Upper lobe of left lung (tissue), 4 donors: ENCODE results near the gene GMIP.

Experiments
- EP300 ChIP-seq, 4 donors: sonication (generic); formaldehyde crosslinking; IDR thresholded peaks; one replicate each; pipeline ENCODE4 v1.5.1; 2017; ENCODE audit warnings: antibody characterized with exemption in 4 of 4, control low read depth in 2 of 4
- POLR2A ChIP-seq, 4 donors: fragments of 450-650 bp; IDR thresholded peaks; one replicate each; pipeline ENCODE4 v1.5.1; 2016 to 2017; ENCODE audit warnings: antibody characterized with exemption in 4 of 4, mild to moderate bottlenecking in 2 of 4
- POLR2AphosphoS5 ChIP-seq, 2 donors: sonication (generic); formaldehyde crosslinking; IDR thresholded peaks; one replicate each; pipeline ENCODE4 v1.5.1; 2017; ENCODE audit warnings: antibody characterized with exemption in 2 of 2
- TF ChIP-seq, protein P1 (sequence below), 6 experiments: fragments of 450-650 bp in 4 of 6; fragments of 200-600 bp in 2 of 6; sonication (generic) in 2 of 6; IDR thresholded peaks; one replicate each; pipeline ENCODE4 v1.5.1; 2016 to 2019; ENCODE audit warnings: antibody characterized with exemption in 6 of 6

DNA sequence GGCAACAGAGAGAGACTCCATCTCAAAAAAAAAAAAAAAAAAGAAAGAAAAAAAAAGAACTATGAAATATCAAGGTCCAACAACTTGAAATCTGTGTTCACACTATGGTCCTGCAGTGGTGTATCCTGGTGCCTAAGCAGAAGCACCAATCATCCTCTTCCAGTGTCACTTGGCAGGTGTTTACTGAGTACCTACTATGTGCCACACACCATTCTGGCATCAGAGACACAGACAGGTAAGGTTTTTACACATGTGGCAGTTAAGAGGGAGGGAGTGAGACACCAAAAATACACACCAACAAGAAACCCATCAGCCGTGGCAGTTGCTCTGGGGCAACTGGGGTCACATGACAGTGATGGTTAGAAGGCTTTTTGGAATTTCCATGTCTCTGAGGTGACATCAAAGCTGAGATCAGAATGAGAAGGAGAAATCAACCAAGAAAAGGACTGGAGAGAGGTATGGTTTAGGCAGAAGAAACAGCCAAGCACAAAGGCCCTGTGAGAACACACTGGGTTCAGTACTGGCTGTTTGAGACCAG is 42.6 kb downstream of the GMIP start:
- no peak for TF ChIP-seq POLR2A (IDR thresholded peaks at IDR 0.05)
- TF ChIP-seq, protein P1, sequence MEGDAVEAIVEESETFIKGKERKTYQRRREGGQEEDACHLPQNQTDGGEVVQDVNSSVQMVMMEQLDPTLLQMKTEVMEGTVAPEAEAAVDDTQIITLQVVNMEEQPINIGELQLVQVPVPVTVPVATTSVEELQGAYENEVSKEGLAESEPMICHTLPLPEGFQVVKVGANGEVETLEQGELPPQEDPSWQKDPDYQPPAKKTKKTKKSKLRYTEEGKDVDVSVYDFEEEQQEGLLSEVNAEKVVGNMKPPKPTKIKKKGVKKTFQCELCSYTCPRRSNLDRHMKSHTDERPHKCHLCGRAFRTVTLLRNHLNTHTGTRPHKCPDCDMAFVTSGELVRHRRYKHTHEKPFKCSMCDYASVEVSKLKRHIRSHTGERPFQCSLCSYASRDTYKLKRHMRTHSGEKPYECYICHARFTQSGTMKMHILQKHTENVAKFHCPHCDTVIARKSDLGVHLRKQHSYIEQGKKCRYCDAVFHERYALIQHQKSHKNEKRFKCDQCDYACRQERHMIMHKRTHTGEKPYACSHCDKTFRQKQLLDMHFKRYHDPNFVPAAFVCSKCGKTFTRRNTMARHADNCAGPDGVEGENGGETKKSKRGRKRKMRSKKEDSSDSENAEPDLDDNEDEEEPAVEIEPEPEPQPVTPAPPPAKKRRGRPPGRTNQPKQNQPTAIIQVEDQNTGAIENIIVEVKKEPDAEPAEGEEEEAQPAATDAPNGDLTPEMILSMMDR (IDR thresholded peaks at IDR 0.05): no peak
- no peak for TF ChIP-seq POLR2AphosphoS5 (IDR thresholded peaks at IDR 0.05)
- no peak for TF ChIP-seq EP300 (IDR thresholded peaks at IDR 0.05)
